ENCODE data around the gene IL16. TPM values are rescaled to one million over a fixed set of nuclear protein-coding genes. Genes with fewer than 3 reads are reported as not detected.
A peak's percentile ranks its signal among the peaks of the same experiment; 100 is the strongest.

IL16 gene
- polyA plus RNA-seq, 1 experiment: 0.01 TPM

DNA sequence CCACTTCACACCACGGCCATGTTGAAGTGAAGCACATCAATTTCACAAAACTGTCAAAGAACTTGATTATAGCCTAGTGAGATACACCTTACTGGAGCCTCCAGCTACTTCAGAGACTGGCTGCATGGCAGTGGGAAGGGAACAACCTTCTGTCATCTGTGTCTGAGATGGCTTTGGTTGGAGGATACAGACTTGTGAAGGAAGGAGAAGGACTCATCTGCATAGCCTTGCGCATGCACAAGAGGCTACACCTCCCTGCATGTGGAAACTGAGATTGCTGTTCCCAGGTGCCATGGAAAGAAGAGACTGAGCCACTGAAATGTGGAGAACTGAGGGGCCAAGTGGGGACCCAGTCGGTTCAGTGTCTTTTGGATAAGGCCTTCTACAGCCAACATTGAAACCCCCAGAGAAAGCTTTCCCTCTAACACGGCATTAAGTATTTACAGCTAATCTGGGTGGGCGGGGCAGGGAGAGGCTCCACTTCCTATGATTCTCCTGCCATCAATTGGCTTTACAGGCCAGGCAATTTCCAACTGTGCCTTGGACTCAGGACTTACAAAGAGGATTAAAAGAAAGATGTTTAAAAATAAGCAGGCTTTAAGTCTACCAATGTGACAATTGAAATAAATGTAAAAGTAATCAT, 58.8 kb downstream of the IL16 start:
- CTCF ChIA-PET: interaction anchor here (1.1 to 3.8 kb wide), 5 partner anchors 10 to 149 kb away, joined by 3 to 40 read pairs (median 15); no protein-coding TSS in a partner anchor

DNA sequence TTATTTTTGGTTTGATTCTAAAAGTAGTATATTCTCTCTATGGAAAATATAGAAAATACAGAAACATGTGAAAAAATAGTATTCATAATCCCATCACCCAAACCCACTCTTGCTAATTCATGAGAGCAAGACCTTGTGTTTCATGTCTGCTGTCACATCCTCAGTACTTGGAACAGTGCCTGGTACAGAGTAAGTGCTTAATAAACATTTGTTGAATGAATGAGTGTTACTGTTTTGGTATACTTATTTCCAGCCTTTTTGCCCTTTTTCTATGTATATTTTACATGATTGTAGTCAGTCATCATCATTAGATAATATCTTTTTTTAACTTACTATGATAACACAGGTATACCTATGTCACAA, 59.3 kb downstream of the IL16 start:
- DNase-seq (ENCODE audit: low read depth): no peak
- no peaks in the 10 kb centered on the region for H3K36me3 ChIP-seq (ENCODE audit: control insufficient read depth, insufficient read depth, low read length)
- TF ChIP-seq, protein P1, sequence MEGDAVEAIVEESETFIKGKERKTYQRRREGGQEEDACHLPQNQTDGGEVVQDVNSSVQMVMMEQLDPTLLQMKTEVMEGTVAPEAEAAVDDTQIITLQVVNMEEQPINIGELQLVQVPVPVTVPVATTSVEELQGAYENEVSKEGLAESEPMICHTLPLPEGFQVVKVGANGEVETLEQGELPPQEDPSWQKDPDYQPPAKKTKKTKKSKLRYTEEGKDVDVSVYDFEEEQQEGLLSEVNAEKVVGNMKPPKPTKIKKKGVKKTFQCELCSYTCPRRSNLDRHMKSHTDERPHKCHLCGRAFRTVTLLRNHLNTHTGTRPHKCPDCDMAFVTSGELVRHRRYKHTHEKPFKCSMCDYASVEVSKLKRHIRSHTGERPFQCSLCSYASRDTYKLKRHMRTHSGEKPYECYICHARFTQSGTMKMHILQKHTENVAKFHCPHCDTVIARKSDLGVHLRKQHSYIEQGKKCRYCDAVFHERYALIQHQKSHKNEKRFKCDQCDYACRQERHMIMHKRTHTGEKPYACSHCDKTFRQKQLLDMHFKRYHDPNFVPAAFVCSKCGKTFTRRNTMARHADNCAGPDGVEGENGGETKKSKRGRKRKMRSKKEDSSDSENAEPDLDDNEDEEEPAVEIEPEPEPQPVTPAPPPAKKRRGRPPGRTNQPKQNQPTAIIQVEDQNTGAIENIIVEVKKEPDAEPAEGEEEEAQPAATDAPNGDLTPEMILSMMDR (IDR thresholded peaks at IDR 0.05; ENCODE audit: insufficient read depth, low read depth, low read length): no peak
- CTCF ChIA-PET: interaction anchor here (1.1 to 6.3 kb wide), 4 partner anchors 10 to 150 kb away, joined by 3 to 54 read pairs (median 22); no protein-coding TSS in a partner anchor
- POLR2A ChIA-PET: no interaction called here
- H3K27me3 ChIP-seq (ENCODE audit: control insufficient read depth, insufficient read depth, low read length): peaks cover 1% of the 10 kb centered on the region
- no peak overlapping the region for H3K4me3 ChIP-seq (ENCODE audit: low read depth, low read length)

More for the DNA sequence above, 58.8 kb downstream of the IL16 start:
- TF ChIP-seq, protein P1 (IDR thresholded peaks at IDR 0.05; ENCODE audit: insufficient read depth, low read depth, low read length): no peak
- no peak for DNase-seq (ENCODE audit: low read depth)
- no peaks in the 10 kb centered on the region for H3K36me3 ChIP-seq (ENCODE audit: control insufficient read depth, insufficient read depth, low read length)
- POLR2A ChIA-PET: no interaction called here
- H3K4me3 ChIP-seq (ENCODE audit: low read depth, low read length): no peak overlapping the region
- H3K27me3 ChIP-seq (ENCODE audit: control insufficient read depth, insufficient read depth, low read length): peaks cover 1% of the 10 kb centered on the region

DNA sequence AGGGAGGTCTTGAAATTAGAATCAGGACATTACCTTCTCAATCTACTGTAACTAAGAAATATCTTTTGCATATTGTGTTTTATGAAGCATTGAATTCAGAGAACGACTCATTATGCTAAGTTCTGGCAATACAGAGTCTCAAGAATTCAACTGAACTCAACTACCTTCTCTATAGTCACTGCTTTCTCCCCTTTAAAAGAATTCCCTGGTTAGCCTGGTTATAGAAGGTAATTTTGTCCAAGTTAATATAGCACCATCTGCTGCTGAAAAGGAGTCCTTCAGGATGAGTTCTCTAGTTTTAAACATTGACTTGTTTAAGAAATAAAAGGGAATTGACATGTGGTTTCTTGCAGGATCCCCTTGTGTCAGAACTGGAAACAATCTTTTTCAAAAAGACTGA, 60.2 kb downstream of the IL16 start:
- H3K4me3 ChIP-seq (ENCODE audit: low read depth, low read length): no peak overlapping the region
- CTCF ChIA-PET: interaction anchor here (1.1 to 6.3 kb wide), 6 partner anchors 9 to 155 kb away, joined by 3 to 54 read pairs (median 8); no protein-coding TSS in a partner anchor
- H3K27me3 ChIP-seq (ENCODE audit: control insufficient read depth, insufficient read depth, low read length): peaks cover 3% of the 10 kb centered on the region
- H3K36me3 ChIP-seq (ENCODE audit: control insufficient read depth, insufficient read depth, low read length): no peaks in the 10 kb centered on the region
- no peak for DNase-seq (ENCODE audit: low read depth)
- POLR2A ChIA-PET: no interaction called here
- TF ChIP-seq, protein P1 (IDR thresholded peaks at IDR 0.05; ENCODE audit: insufficient read depth, low read depth, low read length): peak; percentile 62

DNA sequence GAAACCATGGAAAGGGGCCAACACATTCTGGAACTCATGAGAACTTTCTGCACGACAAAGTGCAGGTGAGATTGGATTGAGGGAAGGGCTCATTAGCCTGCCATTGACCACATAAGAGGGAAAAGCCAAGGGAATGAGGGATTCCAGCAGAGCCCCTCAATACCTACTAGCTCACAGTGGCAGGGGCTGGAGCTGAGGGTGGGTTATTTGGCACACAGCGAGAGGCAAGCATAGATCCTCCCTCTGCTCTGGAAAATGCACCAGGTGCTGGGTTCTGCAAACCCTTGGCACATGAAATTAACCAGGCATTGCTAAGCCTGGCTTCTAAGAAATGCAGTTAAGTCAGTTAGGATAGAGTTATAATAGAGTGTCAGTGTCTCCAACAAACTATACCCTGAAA, 60.8 kb downstream of the IL16 start:
- H3K4me3 ChIP-seq (ENCODE audit: low read depth, low read length): no peak overlapping the region
- H3K36me3 ChIP-seq (ENCODE audit: control insufficient read depth, insufficient read depth, low read length): no peaks in the 10 kb centered on the region
- TF ChIP-seq, protein P1 (IDR thresholded peaks at IDR 0.05; ENCODE audit: insufficient read depth, low read depth, low read length): no peak
- DNase-seq (ENCODE audit: low read depth): no peak
- CTCF ChIA-PET: interaction anchor here (1.1 to 6.3 kb wide), 6 partner anchors 9 to 156 kb away, joined by 3 to 54 read pairs (median 8); no protein-coding TSS in a partner anchor
- POLR2A ChIA-PET: no interaction called here
- peaks cover 3% of the 10 kb centered on the region for H3K27me3 ChIP-seq (ENCODE audit: control insufficient read depth, insufficient read depth, low read length)

DNA sequence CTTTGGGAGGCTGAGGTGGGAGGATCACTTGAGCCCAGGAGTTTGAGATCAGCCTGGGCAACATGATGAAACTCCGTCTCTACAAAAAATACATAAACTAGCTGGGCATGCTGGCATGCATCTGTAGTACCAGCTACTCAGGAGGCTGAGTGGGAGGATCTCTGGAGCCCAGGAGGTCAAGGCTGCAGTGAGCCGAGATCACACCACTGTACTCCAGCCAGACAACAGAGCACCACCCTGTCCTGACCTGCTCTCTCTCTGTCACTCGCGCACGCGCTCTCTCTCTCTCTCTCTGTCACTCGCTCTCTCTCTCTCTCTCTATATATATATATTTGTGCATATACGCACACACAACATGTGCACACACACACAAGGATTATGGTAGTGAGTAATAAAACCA, 61.8 kb downstream of the IL16 start:
- H3K27me3 ChIP-seq (ENCODE audit: control insufficient read depth, insufficient read depth, low read length): peaks cover 4% of the 10 kb centered on the region
- H3K36me3 ChIP-seq (ENCODE audit: control insufficient read depth, insufficient read depth, low read length): no peaks in the 10 kb centered on the region
- TF ChIP-seq, protein P1 (IDR thresholded peaks at IDR 0.05; ENCODE audit: insufficient read depth, low read depth, low read length): no peak
- no peak overlapping the region for H3K4me3 ChIP-seq (ENCODE audit: low read depth, low read length)
- DNase-seq (ENCODE audit: low read depth): no peak
- ChIA-PET POLR2A (no interaction called here), CTCF (interaction anchor here (1.1 to 6.3 kb wide), 6 partner anchors 8 to 157 kb away, joined by 3 to 54 read pairs (median 8); no protein-coding TSS in a partner anchor)
